ENCODE results near the gene KSR1. TPM values are rescaled to one million over a fixed set of nuclear protein-coding genes. Genes with fewer than 3 reads are reported as not detected.
"Not testable (repeated sequence)": the region's sequence is repeated elsewhere in the genome, so short reads cannot be mapped to it uniquely, and the experiment has no call there.

The KSR1 gene
- total RNA-seq, 1 experiment from 2014 or later = 19.1 TPM

- no TSS peak for BruUV-seq (replicated peaks)
- intact Hi-C loops (cut with micrococcal nuclease; ENCODE audit: unreplicated experiment) = no loop called here
- DNase-seq = no peak
- ChIA-PET POLR2A (ENCODE audit: unreplicated experiment) (no interaction called here), CTCF (no interaction called here)
- no peaks in the 10 kb centered on the region for H3F3A ChIP-seq (ENCODE audit: insufficient read depth, low read depth)
- no peaks in the 10 kb centered on the region for H3K27me3 ChIP-seq (ENCODE audit: insufficient read depth, low read depth)
- H3K36me3 ChIP-seq (ENCODE audit: low read depth) = no peaks in the 10 kb centered on the region
- no peaks in the 10 kb centered on the region for H4K20me1 ChIP-seq (ENCODE audit: insufficient read depth)
- TF ChIP-seq EZH2 (IDR thresholded peaks at IDR 0.05; ENCODE audit: low read depth) = no peak
- no peak for TF ChIP-seq CTCF (conservative IDR thresholded peaks at IDR 0.05)
- H3K4me3 ChIP-seq = no peak overlapping the region
- H3K27ac ChIP-seq = no peak overlapping the region
- H2AFZ ChIP-seq = no peak overlapping the region
- H3K9me2 ChIP-seq (ENCODE audit: insufficient read depth) = no peaks in the 10 kb centered on the region
- no peaks in the 10 kb centered on the region for H3K9me3 ChIP-seq (ENCODE audit: insufficient read depth, low read depth)
- no peak overlapping the region for H3K4me2 ChIP-seq
- no peaks in the 10 kb centered on the region for H3K4me1 ChIP-seq (replicated peaks; ENCODE audit: insufficient read depth)
- H3K79me2 ChIP-seq (ENCODE audit: low read depth) = no peaks in the 10 kb centered on the region
Observed at GRCh38 chr17:27424516-27424915, 31.7 kb upstream of the KSR1 start.

GRCh38 chr17:27424941-27425340, 31.3 kb upstream of the KSR1 start:
- Histone ChIP-seq H3K4me3 (no peak overlapping the region), H3K36me3 (ENCODE audit: low read depth) (no peaks in the 10 kb centered on the region), H3K4me1 (replicated peaks; ENCODE audit: insufficient read depth) (no peaks in the 10 kb centered on the region), H3K27me3 (ENCODE audit: insufficient read depth, low read depth) (no peaks in the 10 kb centered on the region), H3F3A (ENCODE audit: insufficient read depth, low read depth) (no peaks in the 10 kb centered on the region), H2AFZ (no peak overlapping the region), H3K9me2 (ENCODE audit: insufficient read depth) (no peaks in the 10 kb centered on the region), H3K27ac (no peak overlapping the region), H3K4me2 (no peak overlapping the region), H3K9me3 (ENCODE audit: insufficient read depth, low read depth) (no peaks in the 10 kb centered on the region), H3K79me2 (ENCODE audit: low read depth) (no peaks in the 10 kb centered on the region), H4K20me1 (ENCODE audit: insufficient read depth) (no peaks in the 10 kb centered on the region)
- ChIA-PET CTCF (no interaction called here), POLR2A (ENCODE audit: unreplicated experiment) (no interaction called here)
- intact Hi-C loops (cut with micrococcal nuclease; ENCODE audit: unreplicated experiment) = no loop called here
- TF ChIP-seq EZH2 (IDR thresholded peaks at IDR 0.05; ENCODE audit: low read depth) (no peak), CTCF (conservative IDR thresholded peaks at IDR 0.05) (no peak)
- BruUV-seq (replicated peaks) = no TSS peak
- no peak for DNase-seq

- H3K4me1 ChIP-seq (replicated peaks; ENCODE audit: insufficient read depth); H3K27me3 ChIP-seq (ENCODE audit: insufficient read depth, low read depth); H3K79me2 ChIP-seq (ENCODE audit: low read depth); DNase-seq; H2AFZ ChIP-seq; H3K9me3 ChIP-seq (ENCODE audit: insufficient read depth, low read depth); CTCF ChIA-PET; BruUV-seq (replicated peaks); H3K4me3 ChIP-seq; intact Hi-C loops (cut with micrococcal nuclease; ENCODE audit: unreplicated experiment); H4K20me1 ChIP-seq (ENCODE audit: insufficient read depth); H3K27ac ChIP-seq; H3K36me3 ChIP-seq (ENCODE audit: low read depth); H3K4me2 ChIP-seq; H3K9me2 ChIP-seq (ENCODE audit: insufficient read depth); H3F3A ChIP-seq (ENCODE audit: insufficient read depth, low read depth); POLR2A ChIA-PET (ENCODE audit: unreplicated experiment): not testable (repeated sequence)
Observed at GRCh38 chr17:27425571-27425970, 30.7 kb upstream of the KSR1 start.

- no peaks in the 10 kb centered on the region for H3K36me3 ChIP-seq (ENCODE audit: low read depth)
- H3K79me2 ChIP-seq (ENCODE audit: low read depth) = no peaks in the 10 kb centered on the region
- POLR2A ChIA-PET (ENCODE audit: unreplicated experiment) = no interaction called here
- H3K27me3 ChIP-seq (ENCODE audit: insufficient read depth, low read depth) = no peaks in the 10 kb centered on the region
- H3K9me2 ChIP-seq (ENCODE audit: insufficient read depth) = no peaks in the 10 kb centered on the region
- no peak overlapping the region for H2AFZ ChIP-seq
- no peak for DNase-seq
- no peak overlapping the region for H3K4me2 ChIP-seq
- no peaks in the 10 kb centered on the region for H3K4me1 ChIP-seq (replicated peaks; ENCODE audit: insufficient read depth)
- no peaks in the 10 kb centered on the region for H4K20me1 ChIP-seq (ENCODE audit: insufficient read depth)
- intact Hi-C loops (cut with micrococcal nuclease; ENCODE audit: unreplicated experiment) = no loop called here
- no peak overlapping the region for H3K4me3 ChIP-seq
- no TSS peak for BruUV-seq (replicated peaks)
- CTCF ChIA-PET = no interaction called here
- H3F3A ChIP-seq (ENCODE audit: insufficient read depth, low read depth) = no peaks in the 10 kb centered on the region
- TF ChIP-seq EZH2 (IDR thresholded peaks at IDR 0.05; ENCODE audit: low read depth) = no peak
- no peak for TF ChIP-seq CTCF (conservative IDR thresholded peaks at IDR 0.05)
- H3K27ac ChIP-seq = no peak overlapping the region
- no peaks in the 10 kb centered on the region for H3K9me3 ChIP-seq (ENCODE audit: insufficient read depth, low read depth)
Observed at GRCh38 chr17:27425991-27426390, 30.3 kb upstream of the KSR1 start.

GRCh38 chr17:27426471-27426870, 29.8 kb upstream of the KSR1 start:
- H3K4me2 ChIP-seq; H3F3A ChIP-seq (ENCODE audit: insufficient read depth, low read depth); H3K27me3 ChIP-seq (ENCODE audit: insufficient read depth, low read depth); H3K4me3 ChIP-seq; H2AFZ ChIP-seq; H3K9me2 ChIP-seq (ENCODE audit: insufficient read depth); H4K20me1 ChIP-seq (ENCODE audit: insufficient read depth); BruUV-seq (replicated peaks); H3K79me2 ChIP-seq (ENCODE audit: low read depth); DNase-seq; H3K4me1 ChIP-seq (replicated peaks; ENCODE audit: insufficient read depth); H3K9me3 ChIP-seq (ENCODE audit: insufficient read depth, low read depth); POLR2A ChIA-PET (ENCODE audit: unreplicated experiment); H3K36me3 ChIP-seq (ENCODE audit: low read depth); H3K27ac ChIP-seq; intact Hi-C loops (cut with micrococcal nuclease; ENCODE audit: unreplicated experiment); CTCF ChIA-PET: not testable (repeated sequence)
